Stimulated activated CD8-positive, alpha-beta memory T cell treated with anti-CD3 and anti-CD28 coated beads, Interleukin-7, amount 100 ng/mL, for 1 hour (primary cell): Measurements from ENCODE around the gene PRKAR1B.
"Not testable (repeated sequence)": the region's sequence is repeated elsewhere in the genome, so short reads cannot be mapped to it uniquely, and the experiment has no call there.

ENCODE experiments used
- DNase-seq, 2 donors: peaks; one replicate each; pipeline ENCODE4 v3.0.0-alpha.2; 2020; ENCODE audit warnings: low read depth in 2 of 2

The PRKAR1B gene

DNA sequence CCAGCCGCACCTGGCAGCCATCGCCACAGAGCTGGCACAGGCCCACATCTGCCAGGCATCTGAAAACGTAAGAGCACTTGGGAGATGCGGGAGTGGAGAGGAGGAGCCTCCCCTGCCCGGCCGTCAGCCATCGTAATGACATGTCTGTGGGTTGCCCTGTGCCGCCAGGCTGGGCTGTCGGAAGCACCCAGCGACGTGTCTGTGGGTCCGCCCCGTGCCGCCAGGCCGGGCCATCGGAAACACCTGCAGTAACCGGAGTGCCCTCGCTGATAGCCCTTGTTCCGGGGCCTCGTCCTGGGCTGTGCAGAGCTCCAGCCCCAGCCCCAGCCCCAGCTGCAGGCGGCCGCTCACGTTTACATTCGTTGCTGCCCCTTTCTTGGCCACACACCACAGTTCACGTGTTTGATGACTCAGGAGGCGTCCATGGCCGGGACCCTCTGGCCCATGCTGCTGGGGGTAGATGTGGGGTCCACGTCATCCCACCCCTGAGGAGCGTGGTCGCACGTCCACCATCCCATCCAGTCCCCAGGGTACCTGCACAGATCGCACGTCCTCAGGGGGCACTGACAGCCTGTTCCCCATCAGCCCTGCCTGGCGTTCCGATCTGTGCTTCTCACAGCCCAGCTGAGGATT is 30.0 kb upstream of the PRKAR1B start:
- DNase-seq: no peak

DNA sequence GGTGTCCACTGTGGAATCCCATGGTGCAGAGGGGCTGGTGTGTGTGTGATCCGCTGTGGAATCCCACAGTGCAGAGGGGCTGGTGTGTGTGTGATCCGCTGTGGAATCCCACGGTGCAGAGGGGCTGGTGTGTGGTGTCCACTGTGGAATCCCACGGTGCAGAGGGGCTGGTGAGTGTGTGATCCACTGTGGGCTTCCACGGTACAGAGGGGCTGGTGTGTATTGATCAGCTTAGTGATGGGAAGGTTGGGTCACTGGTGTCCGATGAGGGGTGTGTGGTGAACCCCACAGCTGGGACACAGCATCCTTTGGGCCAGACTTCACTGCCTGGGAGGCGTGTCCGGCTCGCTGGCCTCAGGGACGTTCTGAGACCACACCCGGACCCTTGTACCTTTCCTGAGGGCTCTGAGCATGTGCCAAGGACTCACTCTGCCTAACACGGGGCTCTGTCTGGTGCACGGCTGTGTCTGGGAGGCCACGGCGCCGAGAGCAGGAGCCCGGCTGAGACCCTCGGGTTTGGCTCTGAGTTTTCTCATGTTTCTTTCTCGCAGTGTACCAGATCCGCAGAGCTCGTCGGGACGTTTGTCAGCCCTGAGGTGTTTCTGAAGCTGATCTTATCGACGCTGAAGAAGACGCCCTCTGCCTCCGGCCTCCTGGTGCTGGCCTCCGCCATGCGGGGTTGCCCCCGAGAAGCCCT is 29.3 kb upstream of the PRKAR1B start:
- DNase-seq: no peak

DNA sequence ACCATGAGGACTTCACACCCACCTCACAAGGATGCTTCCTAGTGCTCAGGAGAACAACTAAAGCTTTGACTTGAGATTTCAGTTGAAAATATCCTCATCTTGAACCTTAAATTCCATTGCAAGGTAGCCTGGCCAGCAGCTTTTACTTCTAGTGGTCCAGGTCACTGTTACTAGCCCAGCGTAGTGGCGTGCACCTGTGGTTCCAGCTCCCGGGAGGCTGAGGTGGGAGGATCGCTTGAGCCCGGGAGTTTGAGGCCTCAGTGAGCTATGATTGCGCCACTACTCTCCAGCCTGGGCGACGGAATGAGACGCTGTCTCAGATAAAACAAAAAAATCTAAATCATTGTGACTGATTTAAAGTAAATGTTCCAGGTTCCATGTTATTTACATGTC is 28.3 kb upstream of the PRKAR1B start:
- no peak for DNase-seq

DNA sequence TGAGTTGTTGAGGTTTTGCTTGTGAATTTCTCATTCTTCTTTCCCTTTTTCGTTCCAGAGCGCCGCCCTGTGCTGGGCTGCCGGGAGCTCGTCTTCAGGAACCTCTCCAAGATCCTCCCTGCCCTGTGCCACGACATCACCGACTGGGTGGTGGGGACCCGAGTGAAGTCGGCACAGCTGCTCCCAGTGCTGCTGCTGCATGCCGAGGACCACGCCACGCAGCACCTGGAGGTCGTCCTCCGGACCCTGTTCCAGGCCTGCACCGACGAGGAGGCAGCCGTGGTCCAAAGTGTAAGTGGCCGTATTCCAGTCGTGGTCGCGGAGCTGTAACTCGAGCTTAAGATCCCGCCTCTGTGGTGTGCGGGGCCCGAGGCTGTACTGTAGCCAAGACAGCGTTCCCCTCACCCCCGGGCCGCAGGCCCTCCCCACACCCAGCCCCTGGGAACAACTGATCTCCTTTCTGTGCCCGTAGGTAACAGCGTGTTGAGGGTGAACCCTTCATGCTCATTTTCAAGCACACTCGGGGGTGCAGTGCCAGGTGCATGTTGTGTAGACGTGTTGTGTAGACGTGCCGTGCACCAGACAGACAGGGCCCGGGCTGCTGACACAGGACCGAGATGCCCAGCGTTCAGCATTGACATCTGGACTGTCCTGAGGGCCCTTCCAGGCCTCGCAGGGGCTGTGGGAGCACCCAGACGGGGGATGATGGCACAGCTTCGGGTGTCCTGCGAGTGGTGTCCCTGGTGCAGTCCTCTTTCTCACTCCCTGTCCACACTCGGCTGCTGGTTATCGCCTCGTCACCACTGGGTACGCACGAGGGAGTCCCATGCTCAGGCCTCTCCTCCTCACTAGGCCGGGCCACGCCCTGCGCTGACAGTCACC is 27.7 kb upstream of the PRKAR1B start:
- no peak for DNase-seq

DNA sequence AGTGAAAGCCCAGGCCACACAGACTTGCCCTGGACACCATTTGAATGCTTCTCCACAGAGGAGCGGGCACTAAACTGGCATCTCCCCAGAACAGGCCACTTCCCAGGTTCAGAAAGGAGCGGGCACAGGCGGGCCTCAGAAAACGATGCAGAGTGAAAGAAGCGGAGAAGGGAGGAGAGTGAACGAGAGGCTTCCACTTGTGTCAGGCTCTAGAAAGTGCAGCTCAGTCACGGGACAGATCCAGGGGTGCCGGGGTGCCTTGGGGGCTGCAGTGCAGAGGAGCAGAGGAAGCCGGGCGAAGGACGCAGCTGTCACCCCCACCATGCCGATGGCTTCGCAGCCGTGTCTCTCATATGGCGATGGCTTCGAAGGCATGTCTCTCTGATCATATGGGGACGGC is 26.1 kb upstream of the PRKAR1B start:
- no peak for DNase-seq

DNA sequence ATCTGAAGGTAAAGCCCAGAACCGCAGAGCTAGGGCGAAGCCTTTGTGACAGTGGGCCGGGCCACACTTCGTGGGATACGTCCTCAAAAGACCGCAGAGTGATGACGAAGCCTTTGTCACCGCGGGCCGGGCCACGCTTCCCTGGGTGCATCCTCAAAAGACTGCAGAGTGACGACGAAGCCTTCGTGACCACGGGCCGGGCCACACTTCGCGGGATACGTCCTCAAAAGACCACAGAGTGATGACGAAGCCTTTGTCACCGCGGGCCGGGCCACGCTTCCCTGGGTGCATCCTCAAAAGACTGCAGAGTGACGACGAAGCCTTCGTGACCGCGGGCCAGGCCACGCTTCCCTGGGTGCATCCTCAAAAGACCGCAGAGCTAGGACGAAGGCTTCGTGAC is 25.2 kb upstream of the PRKAR1B start:
- not testable (repeated sequence) for DNase-seq

DNA sequence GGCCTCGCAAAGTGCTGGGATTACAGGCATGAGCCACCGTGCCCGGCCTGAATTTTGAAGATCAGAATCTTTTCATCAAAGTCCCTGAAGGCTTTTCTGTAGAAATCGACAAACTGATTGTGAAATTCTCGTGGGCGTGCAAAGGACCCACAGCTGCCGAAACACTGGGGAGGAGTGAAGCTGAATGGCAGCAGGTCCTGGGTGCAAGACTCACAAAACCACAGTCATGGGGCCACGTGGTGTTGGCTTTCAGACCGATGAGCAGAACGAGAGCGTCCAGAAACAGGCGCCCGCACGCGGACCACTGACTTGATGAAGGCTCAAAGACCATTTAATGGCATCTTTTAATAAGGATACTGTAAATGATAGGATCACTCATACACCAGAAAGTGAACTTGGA is 24.7 kb upstream of the PRKAR1B start:
- no peak for DNase-seq

DNA sequence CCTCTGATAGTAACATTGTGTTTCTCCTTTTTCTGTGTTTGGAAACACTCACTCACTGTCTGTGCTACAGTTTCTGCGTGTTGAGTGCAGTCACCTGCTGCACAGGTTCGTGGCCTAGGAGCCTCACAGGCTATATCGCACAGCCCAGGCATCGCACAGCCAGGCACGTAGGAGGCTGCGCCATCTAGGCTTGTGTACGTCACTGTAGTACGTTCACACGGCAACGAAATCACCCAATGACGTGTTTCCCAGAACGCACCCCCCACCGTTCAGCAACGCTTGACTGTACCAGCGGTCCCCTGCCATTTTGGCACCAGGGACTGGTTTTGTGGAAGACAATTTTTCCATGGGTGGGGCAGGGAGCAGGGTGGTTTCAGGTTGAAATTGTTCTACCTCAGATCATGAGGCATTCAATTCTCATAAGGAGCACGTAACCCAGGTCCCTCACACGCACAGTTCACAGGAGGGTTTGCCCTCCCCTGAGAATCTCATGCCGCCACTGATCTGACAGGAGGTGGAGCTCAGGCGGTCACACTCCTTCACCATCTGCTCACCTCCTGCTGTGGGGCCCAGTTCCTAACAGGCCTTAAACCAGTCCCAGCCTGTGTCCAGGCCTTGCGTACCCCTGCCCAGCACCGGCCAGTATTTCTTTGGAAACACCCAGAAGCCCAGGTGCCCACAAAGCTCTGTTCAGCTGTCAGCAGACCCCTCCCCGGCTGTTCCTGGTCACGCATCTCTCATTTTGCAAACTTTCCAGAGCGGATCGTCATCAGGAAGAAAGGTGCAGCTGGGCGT is 23.2 kb upstream of the PRKAR1B start:
- no peak for DNase-seq

DNA sequence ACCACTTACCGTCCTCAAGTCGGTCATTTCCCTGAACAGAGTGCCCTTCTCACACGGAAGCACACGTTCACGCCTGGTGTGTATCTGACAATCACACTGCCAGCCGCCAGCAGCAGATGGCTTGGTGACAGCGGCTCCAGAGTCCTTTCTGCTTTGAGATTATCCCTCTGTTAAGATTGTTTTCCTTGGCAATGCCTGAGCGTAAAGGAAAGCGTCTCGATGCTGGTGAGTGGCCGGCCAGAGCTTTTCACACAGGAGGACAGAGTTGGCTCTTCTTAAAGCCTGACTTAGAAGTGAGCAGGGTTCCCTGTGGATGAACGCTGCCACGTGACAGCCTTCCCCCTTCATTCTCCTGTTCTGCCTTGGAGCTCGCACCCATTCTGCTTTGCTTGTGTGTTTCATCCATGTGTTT is 22.1 kb upstream of the PRKAR1B start:
- no peak for DNase-seq

DNA sequence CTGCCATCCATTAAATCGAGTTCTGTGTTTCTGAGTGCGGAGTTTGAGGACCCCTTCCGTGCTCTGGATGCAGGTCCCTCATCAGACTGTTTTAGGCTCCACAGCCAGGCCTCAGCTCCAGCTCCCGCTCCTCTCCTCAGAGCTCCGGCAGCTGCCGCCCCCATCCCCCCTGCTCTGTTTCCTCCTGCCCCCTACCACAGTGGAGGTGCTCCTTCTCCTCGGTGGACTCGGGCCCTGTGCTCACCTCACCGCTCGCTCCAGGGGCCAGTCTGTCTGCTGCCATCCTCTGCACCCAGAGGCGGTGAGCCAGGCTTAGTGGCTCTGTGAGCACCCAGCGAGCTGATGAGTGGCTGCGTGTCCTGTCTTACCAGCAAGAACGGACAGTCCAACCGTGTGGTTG is 21.4 kb upstream of the PRKAR1B start:
- DNase-seq: no peak

DNA sequence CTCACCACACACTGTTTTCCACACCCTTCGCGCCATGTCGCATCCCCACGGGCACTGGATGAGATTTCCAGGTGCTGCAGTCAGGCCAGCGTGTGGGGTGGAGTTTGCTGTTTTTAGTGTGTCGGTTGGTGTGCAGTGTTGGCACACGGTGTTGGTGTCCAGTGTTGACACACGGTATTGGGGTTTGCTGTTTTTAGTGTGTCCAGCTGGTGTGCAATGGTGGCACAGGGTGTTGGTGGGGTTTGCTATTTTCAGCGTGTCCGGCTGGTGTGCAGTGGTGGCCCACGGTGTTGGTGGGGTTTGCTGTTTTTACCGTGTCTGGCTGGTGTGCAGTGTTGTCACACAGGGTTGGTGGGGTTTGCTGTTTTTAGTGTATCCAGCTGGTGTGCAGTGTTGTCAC is 20.1 kb upstream of the PRKAR1B start:
- DNase-seq: no peak

DNA sequence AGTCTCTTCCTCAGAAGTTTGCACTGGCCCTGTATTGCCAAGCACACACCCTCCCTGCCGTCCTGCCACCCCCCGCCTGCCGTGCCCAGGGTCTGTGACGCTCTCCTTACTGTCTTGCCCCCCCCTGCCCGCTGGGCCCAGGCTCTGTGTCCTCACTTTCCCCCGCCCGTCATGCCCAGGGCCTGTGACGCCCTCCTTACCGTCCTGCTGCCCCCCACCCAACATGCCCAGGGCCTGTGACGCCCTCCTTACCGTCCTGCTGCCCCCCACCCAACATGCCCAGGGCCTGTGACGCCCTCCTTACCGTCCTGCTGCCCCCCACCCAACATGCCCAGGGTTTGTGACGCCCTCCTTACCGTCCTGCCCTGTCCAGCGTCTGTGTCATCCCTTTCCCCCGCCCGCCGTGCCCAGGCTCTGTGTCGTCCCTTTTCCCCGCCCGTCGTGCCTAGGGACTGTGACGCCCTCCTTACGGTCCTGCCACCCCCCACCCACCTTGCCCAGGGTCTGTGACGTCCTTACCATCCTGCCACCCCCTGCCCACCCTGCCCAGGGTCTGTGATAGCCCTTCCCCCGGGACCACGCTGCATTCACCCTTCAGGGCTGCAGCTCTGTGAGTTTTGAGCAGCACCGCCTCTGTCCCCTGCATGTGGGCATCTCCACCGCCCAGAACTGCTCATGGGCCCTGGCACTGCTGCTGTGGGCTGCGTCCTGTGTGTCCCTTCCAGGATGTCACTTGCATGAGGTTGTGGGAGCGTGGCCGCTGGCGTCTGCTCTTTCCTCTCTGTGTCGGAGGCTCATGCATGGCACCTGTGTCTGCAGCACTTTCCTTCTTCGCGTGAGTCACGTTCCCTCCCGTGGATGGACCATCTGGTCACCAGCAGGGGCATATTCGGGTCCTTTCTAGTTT is 19.3 kb upstream of the PRKAR1B start:
- DNase-seq: no peak

DNA sequence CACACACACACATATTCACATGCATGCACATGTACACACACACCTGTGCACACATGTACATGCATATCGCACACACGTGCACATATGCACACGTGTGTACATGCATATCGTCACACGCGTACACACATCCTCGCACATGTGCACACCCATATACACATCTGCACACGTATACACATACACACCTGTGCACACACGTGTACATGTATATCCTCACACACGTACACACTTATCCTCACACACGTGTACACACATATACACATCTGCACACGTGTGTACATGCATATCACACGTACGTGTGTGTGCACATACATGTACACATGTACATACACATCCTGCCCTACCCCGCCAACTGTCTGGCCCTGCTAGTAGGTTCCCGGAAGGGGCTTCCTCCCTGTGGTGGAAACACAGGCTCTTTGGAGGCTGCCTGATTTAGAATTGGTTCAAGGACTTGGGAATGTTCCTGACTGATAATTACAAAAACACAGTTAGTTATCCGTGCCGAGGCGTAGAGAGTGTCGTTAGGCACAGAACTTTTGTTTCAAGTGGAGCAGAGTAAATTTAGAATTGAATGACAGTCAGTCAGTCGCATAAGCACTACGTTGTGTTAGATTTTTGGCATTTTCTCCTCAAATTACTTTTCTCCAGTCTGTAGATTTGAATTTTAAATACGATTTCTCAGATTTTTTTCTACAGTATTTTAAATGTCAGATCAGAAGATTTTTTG is 18.5 kb upstream of the PRKAR1B start:
- no peak for DNase-seq

DNA sequence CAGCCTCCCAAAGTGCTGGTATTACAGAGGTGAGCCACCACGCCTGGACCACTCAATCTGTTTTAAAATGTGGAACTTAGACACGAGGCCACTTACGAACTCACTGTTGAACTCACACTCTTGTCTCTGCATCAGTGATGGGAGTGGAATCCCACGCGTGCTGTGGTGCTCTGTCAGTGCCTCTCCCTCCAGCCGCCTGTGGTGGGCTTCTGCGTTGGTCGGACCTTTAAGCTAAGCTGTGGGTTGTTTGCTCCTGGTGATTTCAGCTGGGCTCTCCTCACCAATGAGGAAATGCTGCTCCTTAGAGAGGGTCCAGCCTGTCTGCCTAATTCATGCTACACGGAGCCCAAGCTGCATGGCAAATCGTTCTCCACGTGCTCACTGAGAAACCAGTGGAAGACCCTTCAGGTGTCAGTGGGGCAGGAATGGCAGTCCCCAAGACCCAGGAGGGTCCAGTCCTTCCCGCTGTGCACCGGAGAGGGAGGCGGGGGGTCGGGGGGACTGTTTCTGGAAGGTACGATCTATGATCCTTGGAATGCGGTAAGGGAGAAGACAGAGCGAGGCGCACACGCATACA is 17.9 kb upstream of the PRKAR1B start:
- no peak for DNase-seq

DNA sequence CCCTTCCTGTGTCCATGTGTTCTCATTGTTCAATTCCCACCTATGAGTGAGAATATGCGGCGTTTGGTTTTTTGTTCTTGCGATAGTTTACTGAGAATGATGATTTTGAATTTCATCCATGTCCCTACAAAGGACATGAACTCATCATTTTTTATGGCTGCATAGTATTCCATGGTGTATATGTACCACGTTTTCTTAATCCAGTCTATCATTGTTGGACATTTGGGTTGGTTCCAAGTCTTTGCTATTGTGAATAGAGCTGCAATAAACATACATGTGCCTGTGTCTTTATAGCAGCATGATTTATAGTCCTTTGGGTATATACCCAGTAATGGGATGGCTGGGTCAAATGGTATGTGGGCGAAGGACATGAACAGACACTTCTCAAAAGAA is 17.0 kb upstream of the PRKAR1B start:
- DNase-seq: not testable (repeated sequence)

DNA sequence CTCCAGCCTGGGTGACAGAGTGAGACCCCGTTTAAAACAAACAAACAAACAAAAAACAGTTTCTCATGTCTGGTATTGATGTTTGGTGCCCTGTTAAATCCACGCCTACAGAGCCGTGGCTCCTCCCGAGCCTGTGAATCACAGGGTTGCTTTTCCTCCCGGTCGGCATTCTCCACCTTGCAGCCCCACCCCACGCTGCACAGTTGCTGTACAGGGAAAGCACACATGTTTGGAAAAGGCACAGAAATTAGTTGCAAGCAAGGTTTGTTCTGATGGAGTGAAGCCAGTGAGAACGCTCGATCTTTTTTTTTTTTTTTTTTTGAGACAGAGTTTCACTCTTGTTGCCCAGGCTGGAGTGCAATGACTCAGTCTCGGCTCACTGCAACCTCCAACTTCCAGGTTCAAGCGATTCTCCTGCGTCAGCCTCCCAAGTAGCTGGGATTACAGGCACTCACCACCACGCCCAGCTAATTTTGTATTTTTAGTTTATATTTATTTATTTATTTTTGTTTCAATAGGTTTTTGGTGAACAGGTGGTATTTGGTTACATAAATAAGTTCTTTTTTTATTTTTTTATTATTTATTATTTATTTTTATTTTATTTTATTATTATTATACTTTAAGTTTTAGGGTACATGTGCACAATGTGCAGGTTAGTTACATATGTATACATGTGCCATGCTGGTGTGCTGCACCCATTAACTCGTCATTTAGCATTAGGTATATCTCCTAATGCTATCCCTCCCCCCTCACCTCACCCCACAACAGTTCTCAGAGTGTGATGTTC is 16.5 kb upstream of the PRKAR1B start:
- DNase-seq: not testable (repeated sequence)

DNA sequence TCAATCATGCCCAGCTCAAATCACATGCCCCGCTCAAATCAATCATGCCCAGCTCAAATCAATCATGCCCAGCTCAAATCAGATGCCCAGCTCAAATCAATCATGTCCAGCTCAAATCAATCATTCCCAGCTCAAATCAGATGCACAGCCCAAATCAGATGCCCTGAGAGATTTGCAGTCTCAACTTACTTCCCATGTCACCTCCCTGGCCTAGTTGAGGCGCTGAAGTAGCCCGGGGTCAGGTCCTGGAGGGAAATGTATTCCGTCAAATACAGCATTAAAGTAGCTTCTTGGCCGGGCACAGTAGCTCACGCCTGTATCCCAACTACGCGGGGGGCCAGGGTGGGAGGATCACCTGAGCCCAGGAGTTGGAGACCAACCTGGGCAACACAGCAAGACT is 15.7 kb upstream of the PRKAR1B start:
- DNase-seq: no peak

DNA sequence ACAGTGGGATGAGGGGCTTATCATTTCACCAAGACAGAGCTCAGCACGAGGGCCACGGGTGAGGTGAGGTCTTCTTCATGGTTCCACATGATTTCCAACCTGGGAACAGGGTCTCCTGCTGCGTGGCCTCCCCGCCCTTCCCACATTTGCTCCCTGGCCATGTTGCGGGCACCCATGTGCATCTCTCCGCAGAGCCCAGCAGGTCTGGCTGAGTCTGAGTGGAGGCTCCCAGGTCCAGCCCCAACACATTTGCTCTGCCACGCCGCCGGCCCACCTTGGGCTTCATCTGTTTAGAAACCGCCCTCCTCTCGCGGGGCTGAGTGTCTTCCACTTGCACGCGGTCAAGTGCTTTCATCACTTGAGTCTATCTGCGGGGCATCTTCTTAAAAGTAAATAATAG is 14.8 kb upstream of the PRKAR1B start:
- DNase-seq: no peak

DNA sequence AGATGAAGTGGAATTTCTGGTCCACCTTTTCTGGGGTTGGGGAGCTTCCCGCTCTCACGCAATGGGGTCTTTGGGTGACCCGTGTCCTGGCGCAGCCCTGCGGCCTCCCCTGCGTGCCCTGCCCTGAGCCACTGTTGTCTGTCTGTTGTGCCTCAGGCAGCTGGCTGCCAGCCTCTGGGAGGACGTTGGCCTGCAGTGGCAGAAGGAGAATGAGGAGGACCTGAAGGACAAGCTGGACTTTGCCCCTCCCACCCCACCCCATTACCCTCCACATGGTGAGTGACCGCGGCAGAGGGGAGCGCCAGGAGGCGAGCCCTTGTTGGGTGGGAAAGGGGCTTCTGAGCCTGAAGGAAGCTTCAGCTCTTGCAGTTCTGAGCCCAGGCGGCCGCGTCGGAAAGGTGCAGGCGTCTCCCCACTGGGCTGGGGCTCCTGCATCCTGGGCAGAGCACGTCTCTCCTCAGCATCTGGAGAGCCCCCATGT is 14.2 kb upstream of the PRKAR1B start:
- DNase-seq: no peak
